Osteocyte (in vitro differentiated cells): ENCODE data around the gene ZNF22. TPM values are rescaled to one million over a fixed set of nuclear protein-coding genes. Genes with fewer than 3 reads are reported as not detected.

Experiments used
- DNase-seq: peaks from one replicate; pipeline ENCODE4 v3.0.0; 2021; ENCODE audit warnings: mixed read lengths; ENCODE audit not compliant: unreplicated experiment; ENCODE audit errors: extremely low spot score
- H3K27ac Mint-ChIP-seq: one replicate; pipeline ENCODE4 v1.8.0; 2021; ENCODE audit warnings: mild to moderate bottlenecking, mixed read lengths; ENCODE audit not compliant: unreplicated experiment
- H3K27me3 Mint-ChIP-seq: one replicate; pipeline ENCODE4 v1.8.0; 2021; ENCODE audit warnings: mixed read lengths; ENCODE audit not compliant: unreplicated experiment
- H3K36me3 Mint-ChIP-seq: one replicate; pipeline ENCODE4 v1.8.0; 2021; ENCODE audit warnings: mixed read lengths; ENCODE audit not compliant: unreplicated experiment
- H3K4me1 Mint-ChIP-seq: one replicate; pipeline ENCODE4 v1.8.0; 2021; ENCODE audit warnings: mixed read lengths; ENCODE audit not compliant: unreplicated experiment
- H3K4me3 Mint-ChIP-seq: one replicate; pipeline ENCODE4 v1.8.0; 2021; ENCODE audit warnings: mild to moderate bottlenecking, moderate library complexity, mixed read lengths; ENCODE audit not compliant: unreplicated experiment
- H3K9me3 Mint-ChIP-seq: one replicate; pipeline ENCODE4 v1.8.0; 2021; ENCODE audit warnings: mixed read lengths; ENCODE audit not compliant: unreplicated experiment
- total RNA-seq: library from RNA; stranded (reverse); gene quantifications from 2 replicates; pipeline ENCODE4 v1.2.1, GENCODE V29; 2021
- TF ChIP-seq, protein P1 (sequence below): fragments of 200-600 bp; sonication (generic); IDR thresholded peaks from 2 replicates; pipeline ENCODE4 v1.5.0; 2021; ENCODE audit warnings: antibody characterized with exemption, mild to moderate bottlenecking, moderate library complexity

The ZNF22 gene
- total RNA-seq, 1 donor from 2014 or later = 23.4 TPM

DNA sequence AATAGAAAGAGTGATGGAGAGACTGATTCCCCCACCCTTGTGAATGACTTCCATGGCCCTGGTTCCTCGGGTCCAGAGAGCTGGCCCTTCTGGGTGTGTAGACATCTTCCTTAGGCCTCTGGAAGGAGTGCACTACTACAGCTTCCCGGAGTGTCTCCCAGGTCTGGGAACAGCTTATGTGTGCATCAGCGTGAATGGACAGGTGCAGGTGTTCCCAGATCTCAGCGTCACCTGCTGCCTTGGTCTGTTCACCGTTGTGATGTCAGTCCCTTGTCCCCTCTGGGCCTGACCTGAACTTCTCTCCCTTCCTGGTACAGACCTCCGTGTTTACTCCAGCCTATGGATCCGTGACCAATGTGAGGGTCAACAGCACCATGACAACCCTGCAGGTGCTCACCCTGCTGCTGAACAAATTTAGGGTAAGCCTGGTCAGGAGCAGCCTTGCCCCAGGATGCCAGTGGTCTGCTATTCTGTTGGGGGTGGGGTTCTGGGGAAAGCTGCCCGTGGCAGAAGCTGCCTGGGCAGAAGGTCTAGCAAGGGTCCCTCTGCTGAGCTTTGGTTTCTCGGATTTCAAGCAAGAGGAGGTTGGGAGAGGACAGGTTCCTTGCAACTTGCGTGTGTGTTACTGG is 11.7 kb upstream of the ZNF22 start:
- no peak overlapping the region for H3K4me3 Mint-ChIP-seq
- H3K9me3 Mint-ChIP-seq = no peaks in the 10 kb centered on the region
- no peak overlapping the region for H3K27ac Mint-ChIP-seq
- no peak for DNase-seq
- TF ChIP-seq, protein P1, sequence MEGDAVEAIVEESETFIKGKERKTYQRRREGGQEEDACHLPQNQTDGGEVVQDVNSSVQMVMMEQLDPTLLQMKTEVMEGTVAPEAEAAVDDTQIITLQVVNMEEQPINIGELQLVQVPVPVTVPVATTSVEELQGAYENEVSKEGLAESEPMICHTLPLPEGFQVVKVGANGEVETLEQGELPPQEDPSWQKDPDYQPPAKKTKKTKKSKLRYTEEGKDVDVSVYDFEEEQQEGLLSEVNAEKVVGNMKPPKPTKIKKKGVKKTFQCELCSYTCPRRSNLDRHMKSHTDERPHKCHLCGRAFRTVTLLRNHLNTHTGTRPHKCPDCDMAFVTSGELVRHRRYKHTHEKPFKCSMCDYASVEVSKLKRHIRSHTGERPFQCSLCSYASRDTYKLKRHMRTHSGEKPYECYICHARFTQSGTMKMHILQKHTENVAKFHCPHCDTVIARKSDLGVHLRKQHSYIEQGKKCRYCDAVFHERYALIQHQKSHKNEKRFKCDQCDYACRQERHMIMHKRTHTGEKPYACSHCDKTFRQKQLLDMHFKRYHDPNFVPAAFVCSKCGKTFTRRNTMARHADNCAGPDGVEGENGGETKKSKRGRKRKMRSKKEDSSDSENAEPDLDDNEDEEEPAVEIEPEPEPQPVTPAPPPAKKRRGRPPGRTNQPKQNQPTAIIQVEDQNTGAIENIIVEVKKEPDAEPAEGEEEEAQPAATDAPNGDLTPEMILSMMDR = no peak
- peaks cover 4% of the 10 kb centered on the region for H3K36me3 Mint-ChIP-seq
- no peaks in the 10 kb centered on the region for H3K27me3 Mint-ChIP-seq
- peaks cover 37% of the 10 kb centered on the region for H3K4me1 Mint-ChIP-seq

DNA sequence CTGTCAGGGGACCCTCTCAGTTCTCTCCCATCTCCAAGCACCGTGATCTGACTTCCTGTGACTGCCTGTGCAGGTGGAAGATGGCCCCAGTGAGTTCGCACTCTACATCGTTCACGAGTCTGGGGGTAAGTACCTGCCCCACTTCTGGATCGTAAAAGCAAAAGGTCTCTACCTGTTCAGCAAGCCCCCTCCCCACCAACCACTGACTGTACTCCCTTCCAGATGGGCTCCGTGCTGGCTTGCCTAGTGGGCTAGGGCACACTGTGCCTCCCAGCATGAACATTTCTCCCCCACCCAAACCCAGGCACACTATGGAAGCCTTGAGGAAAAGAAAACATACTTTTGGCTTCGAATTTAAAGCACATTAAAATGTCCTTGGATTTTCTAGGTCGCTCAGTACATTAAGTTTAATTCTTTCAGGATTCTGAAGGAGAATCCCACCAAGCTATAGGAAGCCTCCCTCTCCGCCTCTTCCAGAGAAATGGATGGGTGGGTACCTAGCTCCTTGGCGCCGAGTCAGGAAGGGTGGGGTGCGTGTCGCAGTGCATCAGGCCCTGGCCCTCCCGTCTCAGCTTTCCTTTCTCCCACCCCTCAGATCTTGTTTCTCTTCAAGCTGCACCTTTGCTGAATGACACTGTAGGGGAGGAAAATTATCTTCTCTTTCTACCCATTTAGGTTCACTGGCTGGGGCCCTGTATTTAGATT is 11.0 kb upstream of the ZNF22 start:
- TF ChIP-seq, protein P1 = no peak
- Mint-ChIP-seq H3K27me3 (no peaks in the 10 kb centered on the region), H3K36me3 (peaks cover 4% of the 10 kb centered on the region), H3K4me1 (peaks cover 44% of the 10 kb centered on the region), H3K9me3 (no peaks in the 10 kb centered on the region), H3K4me3 (no peak overlapping the region), H3K27ac (no peak overlapping the region)
- no peak for DNase-seq

DNA sequence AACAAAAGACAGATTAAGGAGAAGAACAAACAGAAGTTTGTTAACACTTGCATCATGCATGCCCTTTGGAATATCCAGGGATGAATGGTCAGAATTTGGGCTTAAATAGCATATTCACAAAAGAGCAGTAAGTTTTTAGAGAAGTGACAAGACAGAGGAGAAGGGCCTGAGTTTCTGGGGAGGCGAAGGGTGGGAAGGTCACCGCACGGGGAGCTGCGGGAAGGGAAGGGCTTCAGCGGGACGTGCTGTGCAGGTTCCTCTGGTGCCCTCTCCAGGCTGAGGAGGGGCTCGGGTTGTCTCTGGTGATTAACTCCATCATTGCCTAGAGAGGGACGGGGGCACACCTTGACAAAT is 10.4 kb upstream of the ZNF22 start:
- Mint-ChIP-seq H3K27ac (no peak overlapping the region), H3K4me1 (peaks cover 40% of the 10 kb centered on the region), H3K4me3 (no peak overlapping the region), H3K27me3 (no peaks in the 10 kb centered on the region), H3K9me3 (no peaks in the 10 kb centered on the region), H3K36me3 (peaks cover 2% of the 10 kb centered on the region)
- TF ChIP-seq, protein P1 = peak; percentile 37
- no peak for DNase-seq

DNA sequence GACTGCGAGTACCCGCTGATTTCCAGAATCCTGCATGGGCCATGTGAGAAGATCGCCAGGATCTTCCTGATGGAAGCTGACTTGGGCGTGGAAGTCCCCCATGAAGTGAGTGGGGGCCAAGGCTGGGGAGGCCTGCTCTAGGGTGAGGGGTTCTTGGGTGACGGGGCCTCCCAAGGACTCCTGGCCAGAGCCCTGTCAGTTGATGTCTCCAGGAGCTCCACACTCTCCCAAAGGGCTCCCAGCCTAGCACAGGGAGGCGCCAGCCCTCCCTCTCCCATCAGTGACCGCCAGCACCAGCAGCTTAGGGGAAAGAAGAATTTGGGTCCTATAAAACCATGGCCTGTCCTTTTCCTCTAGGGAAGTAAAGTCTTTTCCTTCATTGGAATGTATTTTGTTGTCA is 9.8 kb upstream of the ZNF22 start:
- no peaks in the 10 kb centered on the region for H3K27me3 Mint-ChIP-seq

DNA sequence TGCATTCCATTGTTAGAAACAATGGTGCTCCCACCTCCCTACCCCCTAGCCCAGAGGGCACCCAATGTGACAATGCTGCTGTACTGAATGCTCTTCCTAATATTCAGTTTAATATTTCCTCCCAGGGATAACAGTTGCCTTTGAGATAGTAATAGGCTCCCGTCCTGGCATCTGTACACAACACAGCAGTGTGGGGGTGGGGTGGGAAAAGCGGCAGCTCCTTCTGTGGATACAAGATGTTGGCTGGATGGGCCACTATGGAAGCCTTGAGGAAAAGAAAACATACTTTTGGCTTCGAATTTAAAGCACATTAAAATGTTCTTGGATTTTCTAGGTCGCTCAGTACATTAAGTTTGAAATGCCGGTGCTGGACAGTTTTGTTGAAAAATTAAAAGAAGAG is 9.2 kb upstream of the ZNF22 start:
- DNase-seq = no peak
- H3K36me3 Mint-ChIP-seq = peaks cover 2% of the 10 kb centered on the region
- no peak overlapping the region for H3K4me3 Mint-ChIP-seq
- H3K4me1 Mint-ChIP-seq = peaks cover 39% of the 10 kb centered on the region
- no peaks in the 10 kb centered on the region for H3K9me3 Mint-ChIP-seq
- no peaks in the 10 kb centered on the region for H3K27me3 Mint-ChIP-seq
- no peak overlapping the region for H3K27ac Mint-ChIP-seq
- TF ChIP-seq, protein P1 = no peak

More for the DNA sequence above, 9.8 kb upstream of the ZNF22 start:
- Mint-ChIP-seq H3K4me1 (peaks cover 39% of the 10 kb centered on the region), H3K27ac (no peak overlapping the region), H3K4me3 (no peak overlapping the region), H3K36me3 (peaks cover 2% of the 10 kb centered on the region), H3K9me3 (no peaks in the 10 kb centered on the region)
- DNase-seq = peak; percentile 75
- TF ChIP-seq, protein P1 = no peak
